ENCODE results near the gene NOX3.

NOX3 gene

DNA sequence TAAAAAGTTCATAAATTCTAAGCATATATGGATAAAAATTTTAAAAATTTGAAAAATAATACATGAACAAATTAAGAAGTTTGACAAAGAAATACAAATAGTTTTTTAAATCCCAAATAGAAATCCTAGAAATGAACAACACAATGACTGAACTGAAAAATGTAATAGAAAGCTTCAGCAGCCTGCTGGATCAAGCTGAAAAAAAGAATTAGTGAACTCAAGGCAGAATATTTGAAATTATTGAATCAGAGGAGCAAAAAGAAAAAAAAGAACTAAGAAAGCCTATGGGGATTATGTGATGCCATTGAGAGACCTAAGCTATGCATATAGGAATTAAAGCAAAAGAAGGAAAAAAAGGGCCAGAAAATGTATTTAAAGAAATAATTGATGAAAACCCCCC is 101.5 kb downstream of the NOX3 start:
- no peak for DNase-seq (ENCODE audit: low read depth, low spot score)
- H3K4me3 ChIP-seq (ENCODE audit: low read depth, low read length) = no peak overlapping the region
- TF ChIP-seq, protein P1, sequence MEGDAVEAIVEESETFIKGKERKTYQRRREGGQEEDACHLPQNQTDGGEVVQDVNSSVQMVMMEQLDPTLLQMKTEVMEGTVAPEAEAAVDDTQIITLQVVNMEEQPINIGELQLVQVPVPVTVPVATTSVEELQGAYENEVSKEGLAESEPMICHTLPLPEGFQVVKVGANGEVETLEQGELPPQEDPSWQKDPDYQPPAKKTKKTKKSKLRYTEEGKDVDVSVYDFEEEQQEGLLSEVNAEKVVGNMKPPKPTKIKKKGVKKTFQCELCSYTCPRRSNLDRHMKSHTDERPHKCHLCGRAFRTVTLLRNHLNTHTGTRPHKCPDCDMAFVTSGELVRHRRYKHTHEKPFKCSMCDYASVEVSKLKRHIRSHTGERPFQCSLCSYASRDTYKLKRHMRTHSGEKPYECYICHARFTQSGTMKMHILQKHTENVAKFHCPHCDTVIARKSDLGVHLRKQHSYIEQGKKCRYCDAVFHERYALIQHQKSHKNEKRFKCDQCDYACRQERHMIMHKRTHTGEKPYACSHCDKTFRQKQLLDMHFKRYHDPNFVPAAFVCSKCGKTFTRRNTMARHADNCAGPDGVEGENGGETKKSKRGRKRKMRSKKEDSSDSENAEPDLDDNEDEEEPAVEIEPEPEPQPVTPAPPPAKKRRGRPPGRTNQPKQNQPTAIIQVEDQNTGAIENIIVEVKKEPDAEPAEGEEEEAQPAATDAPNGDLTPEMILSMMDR (IDR thresholded peaks at IDR 0.05; ENCODE audit: low read depth, low read length) = no peak
- in situ Hi-C loops (cut with HindIII; ENCODE audit: low sequenced_read_pairs) = no loop called here

DNA sequence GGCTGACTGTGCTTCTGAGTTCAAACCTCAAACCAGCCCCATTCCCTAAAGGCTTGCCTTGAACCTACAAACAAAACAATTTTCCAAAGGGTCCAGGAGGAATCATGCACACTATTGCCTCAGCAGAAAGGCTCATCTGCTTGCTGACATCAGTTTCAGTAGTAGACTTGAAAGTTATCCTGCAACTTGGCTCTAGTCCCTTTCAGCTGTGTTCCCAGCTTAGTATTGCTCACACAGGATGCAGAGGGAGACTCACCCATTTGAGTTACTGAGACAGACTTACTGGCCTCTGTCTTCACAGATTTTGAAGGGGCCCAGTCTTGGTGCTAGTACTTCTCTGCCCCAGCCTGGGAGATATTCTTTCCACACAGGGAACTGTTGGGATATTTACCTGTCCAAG is 102.8 kb downstream of the NOX3 start:
- in situ Hi-C loops (cut with HindIII; ENCODE audit: low sequenced_read_pairs) = no loop called here
- no peak overlapping the region for H3K4me3 ChIP-seq (ENCODE audit: low read depth, low read length)
- peak; percentile 63 for DNase-seq (ENCODE audit: low read depth, low spot score)
- TF ChIP-seq, protein P1 (IDR thresholded peaks at IDR 0.05; ENCODE audit: low read depth, low read length) = no peak

DNA sequence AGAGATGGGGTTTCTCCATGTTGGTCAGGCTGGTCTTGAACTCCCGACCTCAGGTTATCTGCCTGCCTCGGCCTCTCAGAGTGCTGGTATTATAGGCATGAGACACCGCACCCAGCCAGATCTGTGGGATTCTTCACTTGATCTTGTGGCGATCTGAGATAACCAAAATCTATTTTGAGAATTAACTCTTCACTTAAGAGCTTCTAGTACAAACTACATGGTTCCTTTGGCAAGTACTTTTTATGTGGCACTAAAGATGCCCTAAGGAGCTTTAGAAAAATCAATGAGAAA is 103.6 kb downstream of the NOX3 start:
- TF ChIP-seq, protein P1 (IDR thresholded peaks at IDR 0.05; ENCODE audit: low read depth, low read length) = no peak
- no peak overlapping the region for H3K4me3 ChIP-seq (ENCODE audit: low read depth, low read length)
- no peak for DNase-seq (ENCODE audit: low read depth, low spot score)
- in situ Hi-C loops (cut with HindIII; ENCODE audit: low sequenced_read_pairs) = no loop called here

DNA sequence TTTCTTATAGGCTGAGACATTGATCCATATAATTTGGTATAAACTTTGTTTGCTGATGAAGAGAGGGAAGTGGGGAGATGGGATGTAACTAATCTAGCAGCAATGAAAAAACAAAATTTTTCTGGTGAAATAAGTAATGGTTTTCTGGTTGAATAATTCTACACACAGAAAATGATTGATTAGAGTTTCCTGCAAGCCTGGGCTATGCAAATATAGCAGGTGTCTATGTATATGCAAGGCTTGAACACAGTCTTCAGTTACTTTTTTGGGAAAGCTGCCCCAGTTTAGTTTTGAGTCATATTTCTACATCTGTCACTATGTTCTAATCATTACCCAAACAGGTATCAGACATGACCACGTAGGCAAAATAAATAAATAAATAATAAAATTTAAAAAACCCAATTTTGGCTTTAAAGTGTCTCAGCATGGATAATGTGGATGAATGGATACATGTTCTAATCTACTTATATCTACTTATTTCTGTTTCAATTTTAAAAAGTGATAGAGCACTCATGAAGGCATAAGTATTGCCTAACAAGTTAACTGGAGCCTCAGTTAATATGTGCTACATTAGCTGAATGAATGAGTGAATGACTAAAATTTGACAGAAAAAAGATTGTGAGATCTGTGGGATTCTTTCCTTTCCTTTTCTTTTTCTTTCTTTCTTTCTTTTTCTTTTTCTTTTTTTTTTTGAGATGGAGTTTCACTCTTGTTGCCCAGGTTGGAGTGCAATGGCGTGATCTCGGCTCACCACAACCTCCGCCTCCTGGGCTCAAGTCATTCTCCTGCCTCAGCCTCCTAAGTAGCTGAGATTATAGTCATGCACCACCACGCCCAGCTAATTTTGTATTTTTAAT is 104.1 kb downstream of the NOX3 start:
- TF ChIP-seq, protein P1 (IDR thresholded peaks at IDR 0.05; ENCODE audit: low read depth, low read length) = no peak
- in situ Hi-C loops (cut with HindIII; ENCODE audit: low sequenced_read_pairs) = no loop called here

DNA sequence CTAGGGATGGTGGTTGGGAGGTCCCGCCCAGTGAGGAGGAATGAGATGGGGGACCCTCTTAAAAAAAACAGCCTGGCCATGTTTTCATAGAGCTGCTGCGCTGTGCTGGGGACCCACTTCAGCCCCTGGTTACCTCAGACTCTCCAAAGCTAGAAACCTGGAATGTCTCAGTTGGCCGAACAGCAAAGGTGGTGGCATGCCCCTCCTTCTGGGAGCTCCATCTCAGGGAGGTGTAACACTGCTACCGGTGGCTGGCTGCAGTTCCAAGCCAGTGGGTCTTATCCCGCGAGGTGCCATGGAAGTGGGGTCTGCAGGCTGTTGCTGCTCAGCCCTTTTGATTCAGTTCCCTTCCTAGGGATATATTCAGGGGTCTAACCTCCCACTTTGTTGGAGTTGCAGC is 105.7 kb downstream of the NOX3 start:
- in situ Hi-C loops (cut with HindIII; ENCODE audit: low sequenced_read_pairs) = no loop called here
- no peak for DNase-seq (ENCODE audit: low read depth, low spot score)
- no peak overlapping the region for H3K4me3 ChIP-seq (ENCODE audit: low read depth, low read length)
- TF ChIP-seq, protein P1 (IDR thresholded peaks at IDR 0.05; ENCODE audit: low read depth, low read length) = no peak

More for the DNA sequence above, 104.1 kb downstream of the NOX3 start:
- no peak for DNase-seq (ENCODE audit: low read depth, low spot score)
- H3K4me3 ChIP-seq (ENCODE audit: low read depth, low read length) = no peak overlapping the region

DNA sequence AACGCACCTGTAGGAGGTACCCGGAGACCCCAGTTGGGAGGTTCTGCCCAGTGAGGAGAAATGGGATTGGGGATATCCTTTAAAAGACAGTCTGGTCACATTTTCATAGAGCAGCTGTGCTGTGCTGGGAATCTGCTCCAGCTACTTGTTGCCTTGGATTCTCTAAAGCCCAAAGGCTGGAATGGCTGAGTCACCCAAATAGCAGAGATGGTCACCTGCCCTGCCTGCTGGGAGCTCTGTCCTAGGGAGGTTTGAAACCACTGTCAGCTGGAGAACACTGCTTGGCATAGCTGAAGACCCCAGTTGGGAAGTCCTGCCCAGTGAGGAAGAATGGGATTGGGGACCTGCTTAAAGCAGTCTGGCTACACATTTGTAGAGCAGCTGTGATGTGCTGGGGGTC is 106.5 kb downstream of the NOX3 start:
- DNase-seq (ENCODE audit: low read depth, low spot score) = peak; percentile 25
- TF ChIP-seq, protein P1 (IDR thresholded peaks at IDR 0.05; ENCODE audit: low read depth, low read length) = no peak
- in situ Hi-C loops (cut with HindIII; ENCODE audit: low sequenced_read_pairs) = no loop called here
- no peak overlapping the region for H3K4me3 ChIP-seq (ENCODE audit: low read depth, low read length)

Measured in astrocyte of the spinal cord (primary cell).